AG10803 (cell line): Measurements from ENCODE around the gene EXOC4.

ENCODE experiments used
- DNase-seq: peaks from one replicate; pipeline ENCODE4 v3.0.0; 2010; ENCODE audit warnings: low read depth
- H3K4me3 ChIP-seq: 2 replicates; pipeline ENCODE4 v1.5.1; 2011; ENCODE audit warnings: mild to moderate bottlenecking, low read length, control low read depth
- CTCF ChIP-seq: conservative IDR thresholded peaks from 2 replicates; pipeline ENCODE4 v1.5.1; 2011; ENCODE audit warnings: mild to moderate bottlenecking, low read length, control low read depth, inconsistent platforms

EXOC4 gene

DNA sequence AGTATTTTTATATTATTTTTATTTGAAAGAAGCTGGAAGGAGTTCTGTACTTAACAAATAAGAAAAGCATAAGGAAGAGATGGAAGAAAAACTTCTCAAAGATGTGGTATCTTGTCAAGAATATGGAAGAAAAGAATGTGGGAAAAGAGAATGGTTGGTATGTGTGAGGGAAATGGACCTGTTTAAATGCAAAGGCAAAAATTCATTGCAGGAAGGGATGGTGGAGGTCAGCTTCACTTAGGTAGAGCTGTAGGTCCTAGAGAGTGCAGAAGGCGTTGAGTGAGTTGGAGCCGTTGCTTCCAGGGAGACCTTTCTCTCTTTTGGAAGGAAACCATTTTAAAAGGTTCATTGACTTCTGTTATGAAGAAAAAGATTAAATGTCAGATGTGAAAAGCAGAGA is 107.3 kb downstream of the EXOC4 start:
- no peak overlapping the region for H3K4me3 ChIP-seq
- DNase-seq, result no peak
- no peak for TF ChIP-seq CTCF

DNA sequence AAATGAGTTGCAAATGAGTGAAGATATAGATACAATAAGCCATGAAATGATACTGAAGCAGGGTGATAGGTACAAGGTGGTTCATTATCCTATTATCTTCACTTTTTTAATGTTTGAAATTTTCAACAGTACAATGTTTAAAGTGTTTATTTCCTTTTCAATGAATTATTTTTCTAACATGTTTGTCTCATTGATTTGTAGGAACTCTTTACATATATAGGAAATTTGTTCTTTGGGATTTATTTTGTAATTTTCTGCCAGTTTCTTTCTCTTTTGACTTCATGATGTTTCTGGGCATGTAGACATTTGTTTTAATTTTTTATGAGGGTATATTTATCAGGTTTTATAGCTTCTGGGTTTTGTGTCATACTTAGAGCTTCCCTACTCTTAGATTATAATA is 108.9 kb downstream of the EXOC4 start:
- no peak for TF ChIP-seq CTCF
- H3K4me3 ChIP-seq, result no peak overlapping the region
- DNase-seq, result no peak

GRCh38 chr7:133364959-133365690 is 112.2 kb downstream of the EXOC4 start:
- TF ChIP-seq CTCF, result no peak
- no peak overlapping the region for H3K4me3 ChIP-seq
- peak; percentile 42 for DNase-seq

DNA sequence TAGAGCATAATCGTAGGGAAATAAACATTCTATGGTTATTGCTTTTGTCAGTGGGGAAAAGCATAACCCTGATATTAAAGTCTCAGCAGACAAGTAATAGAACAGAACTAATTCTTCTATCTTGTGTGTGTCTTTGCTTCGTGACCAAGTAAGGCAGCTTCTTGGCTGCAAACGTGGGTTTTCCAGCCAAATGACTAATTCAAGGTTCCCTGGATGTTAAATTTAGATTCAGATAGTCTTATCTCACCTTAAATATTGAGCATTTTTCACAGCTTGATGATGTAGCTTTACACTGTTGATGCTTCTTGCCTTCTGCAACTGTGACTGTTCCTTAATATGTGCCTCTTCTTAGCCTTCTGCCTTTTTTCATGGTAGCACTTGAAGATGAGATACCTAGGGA is 113.0 kb downstream of the EXOC4 start:
- DNase-seq, result peak; percentile 14
- no peak for TF ChIP-seq CTCF
- H3K4me3 ChIP-seq, result no peak overlapping the region

DNA sequence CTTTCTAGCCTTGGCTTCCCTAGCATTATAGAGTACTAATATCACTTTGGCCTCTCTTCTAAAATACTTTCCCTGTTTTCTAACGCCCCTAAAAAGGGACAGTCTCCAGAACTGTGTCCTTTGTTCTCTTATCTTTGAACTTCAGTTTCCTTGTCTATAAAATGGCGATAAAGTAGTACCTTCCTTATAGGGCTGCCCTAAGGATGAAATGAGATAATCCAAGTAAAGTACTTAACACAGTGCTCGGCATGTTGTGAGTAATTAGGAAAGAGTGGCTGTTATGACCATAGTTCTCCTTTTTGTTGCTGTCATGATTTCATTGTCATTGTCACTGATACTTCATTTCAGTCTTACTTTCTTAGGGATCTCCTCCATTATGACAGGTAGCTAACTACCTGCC is 114.7 kb downstream of the EXOC4 start:
- no peak for DNase-seq
- TF ChIP-seq CTCF, result no peak
- H3K4me3 ChIP-seq, result no peak overlapping the region

DNA sequence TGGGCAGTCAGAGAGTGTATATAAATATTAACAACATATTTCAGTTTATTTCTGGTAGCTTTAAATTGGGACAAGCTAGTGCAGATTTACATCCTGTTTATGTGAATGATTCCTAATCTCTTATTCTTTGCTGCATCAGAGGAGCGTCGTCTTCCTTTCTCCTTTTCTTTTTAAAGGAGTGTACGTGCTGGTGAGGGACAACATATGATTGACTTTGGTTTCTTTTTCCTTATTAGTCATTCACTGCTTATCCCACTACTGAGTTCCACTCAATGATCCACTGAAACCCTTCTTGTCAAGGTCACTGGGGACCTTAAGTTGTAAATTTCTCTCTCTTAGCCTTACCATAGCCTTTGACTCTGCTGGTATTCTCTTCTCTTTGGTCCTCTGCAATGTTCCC is 116.3 kb downstream of the EXOC4 start:
- no peak for TF ChIP-seq CTCF
- no peak overlapping the region for H3K4me3 ChIP-seq
- DNase-seq, result no peak

DNA sequence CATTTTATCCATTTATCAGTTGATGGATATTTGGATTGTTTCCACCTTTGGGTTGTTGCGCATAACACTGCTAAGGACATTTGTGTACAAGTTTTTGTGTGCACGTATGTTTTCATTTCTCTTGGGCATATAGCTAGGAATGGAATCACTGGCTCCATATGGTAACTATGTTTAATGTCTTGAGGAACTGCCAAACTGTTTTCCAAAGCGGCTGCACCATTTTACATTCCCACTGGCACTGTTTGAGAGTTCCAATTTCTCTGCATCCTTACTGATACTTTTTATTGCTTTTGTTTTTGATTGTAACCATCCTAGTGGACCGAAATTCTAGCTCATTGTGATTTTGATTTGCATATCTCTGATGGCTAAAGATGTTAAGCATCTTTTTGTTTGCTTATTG is 118.7 kb downstream of the EXOC4 start:
- no peak overlapping the region for H3K4me3 ChIP-seq
- TF ChIP-seq CTCF, result no peak
- DNase-seq, result no peak
